Muscle layer of duodenum (tissue), 2 donors: Measurements from ENCODE around the gene DOC2A.

Experiments used
- H3K27ac ChIP-seq: one replicate; pipeline ENCODE4 v1.7.0; 2013; ENCODE audit warnings: mild to moderate bottlenecking, low read length
- H3K27me3 ChIP-seq: one replicate; pipeline ENCODE4 v1.7.0; 2013; ENCODE audit warnings: low read depth, mild to moderate bottlenecking, control low read depth, low read length
- H3K36me3 ChIP-seq, 2 donors: one replicate each; pipeline ENCODE4 v1.7.0; 2013; ENCODE audit warnings: low read length in 2 of 2, control low read depth in 1 of 2, mild to moderate bottlenecking in 1 of 2; ENCODE audit not compliant: insufficient read depth in 2 of 2, control insufficient read depth in 1 of 2
- H3K4me1 ChIP-seq, 2 donors: one replicate each; pipeline ENCODE4 v1.7.0; 2013; ENCODE audit warnings: low read length in 2 of 2, mild to moderate bottlenecking in 2 of 2, control low read depth in 1 of 2, moderate library complexity in 1 of 2; ENCODE audit not compliant: insufficient read depth in 2 of 2, control insufficient read depth in 1 of 2
- H3K4me3 ChIP-seq, 2 donors: one replicate each; pipeline ENCODE4 v1.7.0; 2013; ENCODE audit warnings: low read length in 2 of 2, low read depth in 1 of 2, mild to moderate bottlenecking in 1 of 2
- H3K9me3 ChIP-seq, 2 donors: one replicate each; pipeline ENCODE4 v1.7.0; 2013; ENCODE audit warnings: low read length in 2 of 2, control low read depth in 1 of 2, mild to moderate bottlenecking in 1 of 2; ENCODE audit not compliant: control insufficient read depth in 1 of 2
- donor health status: healthy.

DOC2A gene

GRCh38 chr16:30011714-30012504 lies 1.1 kb upstream of the DOC2A start:
- peaks cover 21% of the 10 kb centered on the region for H3K27me3 ChIP-seq
- no peak overlapping the region for H3K27ac ChIP-seq
- H3K36me3 ChIP-seq: no peaks in the 10 kb centered on the region
- H3K4me1 ChIP-seq: peaks cover 0 to 19% of the 10 kb centered on the region in 2 donors
- H3K4me3 ChIP-seq: peak overlapping the region in 1 of 2 donors; percentile 42
- no peaks in the 10 kb centered on the region for H3K9me3 ChIP-seq

- Histone ChIP-seq H3K9me3 (no peaks in the 10 kb centered on the region), H3K36me3 (no peaks in the 10 kb centered on the region), H3K27ac (no peak overlapping the region), H3K4me3 (peak overlapping the region in 1 of 2 donors; percentile 42), H3K4me1 (peaks cover 0 to 23% of the 10 kb centered on the region in 2 donors), H3K27me3 (peaks cover 21% of the 10 kb centered on the region)
Observed at GRCh38 chr16:30009990-30010843, 610 bp downstream of the DOC2A start.

GRCh38 chr16:30009085-30009862 lies 1.6 kb downstream of the DOC2A start:
- Histone ChIP-seq H3K9me3 (no peaks in the 10 kb centered on the region), H3K27ac (no peak overlapping the region), H3K27me3 (peaks cover 21% of the 10 kb centered on the region), H3K4me3 (no peak overlapping the region), H3K4me1 (peaks cover 0 to 27% of the 10 kb centered on the region in 2 donors), H3K36me3 (no peaks in the 10 kb centered on the region)

- no peak overlapping the region for H3K4me3 ChIP-seq
- H3K36me3 ChIP-seq: peaks cover 0 to 8% of the 10 kb centered on the region in 2 donors
- no peaks in the 10 kb centered on the region for H3K9me3 ChIP-seq
- H3K27ac ChIP-seq: no peak overlapping the region
- peaks cover 0 to 27% of the 10 kb centered on the region in 2 donors for H3K4me1 ChIP-seq
- peaks cover 21% of the 10 kb centered on the region for H3K27me3 ChIP-seq
Observed at GRCh38 chr16:30007378-30007895, 3.4 kb downstream of the DOC2A start.

- no peak overlapping the region for H3K4me3 ChIP-seq
- no peak overlapping the region for H3K27ac ChIP-seq
- peaks cover 17% of the 10 kb centered on the region for H3K27me3 ChIP-seq
- peaks cover 0 to 27% of the 10 kb centered on the region in 2 donors for H3K4me1 ChIP-seq
- H3K36me3 ChIP-seq: peaks cover 0 to 8% of the 10 kb centered on the region in 2 donors
- H3K9me3 ChIP-seq: no peaks in the 10 kb centered on the region
Observed at GRCh38 chr16:30006659-30007377, 4.0 kb downstream of the DOC2A start.

- Histone ChIP-seq H3K36me3 (peaks cover 0 to 13% of the 10 kb centered on the region in 2 donors), H3K4me1 (peaks cover 0 to 20% of the 10 kb centered on the region in 2 donors)
Observed at GRCh38 chr16:30006095-30006473, 4.7 kb downstream of the DOC2A start.

GRCh38 chr16:30005341-30006094 lies 5.3 kb downstream of the DOC2A start:
- peaks cover 0 to 18% of the 10 kb centered on the region in 2 donors for H3K36me3 ChIP-seq
- H3K4me1 ChIP-seq: peaks cover 0 to 16% of the 10 kb centered on the region in 2 donors
- no peak overlapping the region for H3K27ac ChIP-seq
- no peak overlapping the region for H3K4me3 ChIP-seq
- H3K27me3 ChIP-seq: peaks cover 10% of the 10 kb centered on the region
- H3K9me3 ChIP-seq: no peaks in the 10 kb centered on the region

More at GRCh38 chr16:30006095-30006473, 4.7 kb downstream of the DOC2A start:
- H3K27me3 ChIP-seq: peaks cover 12% of the 10 kb centered on the region
- no peaks in the 10 kb centered on the region for H3K9me3 ChIP-seq
- no peak overlapping the region for H3K4me3 ChIP-seq
- H3K27ac ChIP-seq: no peak overlapping the region

GRCh38 chr16:30004811-30005242 lies 6.0 kb downstream of the DOC2A start:
- peaks cover 4% of the 10 kb centered on the region for H3K27me3 ChIP-seq
- H3K9me3 ChIP-seq: no peaks in the 10 kb centered on the region
- no peak overlapping the region for H3K27ac ChIP-seq
- peaks cover 0 to 9% of the 10 kb centered on the region in 2 donors for H3K4me1 ChIP-seq
- peaks cover 0 to 25% of the 10 kb centered on the region in 2 donors for H3K36me3 ChIP-seq
- H3K4me3 ChIP-seq: no peak overlapping the region

- Histone ChIP-seq H3K4me1 (peaks cover 0 to 8% of the 10 kb centered on the region in 2 donors), H3K36me3 (peaks cover 0 to 26% of the 10 kb centered on the region in 2 donors), H3K9me3 (no peaks in the 10 kb centered on the region), H3K4me3 (no peak overlapping the region), H3K27me3 (peaks cover 3% of the 10 kb centered on the region), H3K27ac (no peak overlapping the region)
Observed at GRCh38 chr16:30004424-30004776, 6.4 kb downstream of the DOC2A start.
